NCI-H1048 (cell line): ENCODE data around the gene DIP2A.

Source experiments
- DNase-seq: peaks from one replicate; lab custom pipeline; 2025; lab: John Stamatoyannopoulos, UW

DIP2A gene

DNA sequence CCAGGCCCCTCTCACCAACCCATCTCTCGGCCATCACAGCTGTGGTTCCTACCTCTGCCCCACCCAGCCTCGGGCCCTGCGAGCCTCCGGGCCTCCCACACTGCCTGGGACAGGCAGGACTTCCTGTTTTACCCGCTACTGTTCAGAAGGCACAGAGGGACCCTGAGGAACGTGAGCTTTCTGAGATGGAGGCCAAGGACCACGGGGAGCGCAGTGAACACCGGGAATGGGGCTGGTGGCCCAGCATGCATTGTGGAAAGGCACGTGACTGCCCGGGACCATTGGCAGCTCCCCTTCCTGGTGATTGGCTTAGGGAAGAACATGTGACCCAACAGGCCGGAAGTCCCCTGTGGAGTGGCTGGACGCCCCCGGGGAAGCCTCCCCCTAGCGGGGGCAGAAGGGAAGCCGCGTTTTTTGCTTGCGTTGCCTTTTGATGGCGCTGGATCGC, 139.2 kb downstream of the DIP2A start:
- no peak for DNase-seq

DNA sequence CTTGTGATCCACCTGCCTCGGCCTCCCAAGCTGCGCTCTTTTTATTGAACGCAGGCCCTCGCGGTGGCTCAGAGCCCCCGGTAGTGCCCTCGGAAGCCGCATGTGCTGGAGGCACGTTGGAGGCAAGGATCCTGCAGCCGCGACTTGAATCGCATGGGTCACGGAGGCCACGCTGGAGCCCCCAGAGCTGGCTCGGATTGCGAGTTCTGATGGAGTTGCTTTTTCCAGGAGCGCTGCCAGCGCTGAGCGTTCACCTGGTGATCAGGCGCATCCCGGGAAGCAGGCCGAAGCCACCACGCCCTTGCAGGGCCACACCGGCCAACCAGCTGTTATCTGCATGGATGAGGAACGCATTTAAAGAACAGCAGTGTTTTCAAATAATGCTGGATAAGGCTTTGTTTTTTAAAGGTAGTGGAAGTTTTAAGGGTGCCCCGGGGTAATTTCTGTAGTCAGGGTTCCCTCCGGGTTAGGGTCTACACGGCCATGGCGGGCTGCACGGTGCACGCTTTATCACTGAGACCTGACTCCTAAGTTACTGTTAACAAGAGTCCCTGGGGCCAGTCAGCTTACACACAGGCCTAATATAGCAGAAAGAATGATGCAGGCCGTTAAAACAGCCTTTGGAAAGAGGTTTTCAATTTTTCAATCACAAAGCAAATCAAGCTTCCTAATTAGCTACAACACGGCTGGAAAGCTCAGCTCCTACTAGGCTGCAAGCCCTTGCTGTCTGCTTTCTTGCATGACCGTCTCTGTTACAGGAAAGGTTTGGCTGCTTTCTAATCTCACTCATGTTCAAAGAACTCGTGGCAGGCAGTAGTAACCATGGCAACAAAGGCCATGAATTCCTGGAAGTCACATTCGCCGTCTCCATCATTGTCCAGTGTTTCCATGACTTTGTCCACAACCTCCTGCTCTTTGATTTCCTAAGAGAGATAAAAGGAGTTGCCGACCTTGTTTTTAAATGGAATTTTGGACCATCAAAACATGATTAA, 140.2 kb downstream of the DIP2A start:
- no peak for DNase-seq

DNA sequence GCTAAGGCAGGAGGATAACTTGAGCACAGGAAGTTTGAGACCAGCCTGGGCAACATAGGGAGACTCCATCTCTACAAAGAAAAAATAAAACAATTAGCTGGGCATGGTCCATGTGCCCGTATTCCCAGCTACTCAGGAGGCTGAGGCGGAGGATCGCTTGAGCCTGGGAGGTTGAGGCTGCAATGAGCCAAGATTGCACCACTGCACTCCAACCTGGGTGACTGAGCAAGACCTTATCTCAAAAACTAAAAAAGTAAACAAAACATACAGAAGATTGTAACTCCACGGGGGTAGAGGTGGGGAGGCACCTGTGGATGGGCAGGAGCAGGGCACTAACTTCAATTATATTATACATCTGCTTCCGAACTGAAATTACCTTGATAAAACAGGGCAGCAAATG, 141.6 kb downstream of the DIP2A start:
- DNase-seq: no peak

DNA sequence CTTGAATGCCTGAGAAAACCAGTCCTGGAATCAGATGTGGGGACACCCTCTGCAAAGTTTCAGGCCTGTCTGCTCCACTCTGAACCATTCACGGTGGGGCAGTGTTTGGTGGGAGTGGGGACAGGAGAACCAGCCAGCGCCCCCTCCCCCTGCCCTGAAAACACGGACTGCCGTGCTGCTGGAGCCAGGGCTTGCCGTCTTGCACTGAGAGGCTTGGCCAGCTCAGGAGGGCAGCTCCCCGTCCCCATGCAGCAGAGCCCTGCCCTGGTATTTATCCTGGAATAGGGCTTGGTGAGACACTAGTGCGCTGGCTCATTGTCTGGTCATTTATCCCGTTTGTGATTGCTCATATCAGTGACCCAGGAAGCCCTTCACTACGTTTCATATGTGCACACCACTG, 142.3 kb downstream of the DIP2A start:
- no peak for DNase-seq

DNA sequence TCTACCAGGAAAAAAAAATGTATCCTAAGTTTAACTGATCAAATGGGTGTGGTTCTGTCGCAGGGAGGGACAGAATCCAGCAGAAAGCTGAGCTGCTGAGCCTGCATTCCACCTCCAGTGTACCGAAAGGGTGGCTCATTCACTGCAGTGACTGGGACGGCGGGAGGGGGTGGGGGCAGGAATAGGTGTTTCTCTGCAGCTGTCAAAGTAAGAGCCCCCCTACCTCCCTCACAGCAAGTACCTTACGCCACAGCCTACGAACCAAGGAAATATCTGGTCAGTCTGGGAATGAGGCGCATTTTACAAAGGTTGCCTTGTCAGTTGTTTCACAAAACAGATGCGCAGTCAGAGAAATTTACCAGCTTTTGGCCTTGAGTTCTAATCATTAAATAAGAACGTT, 144.5 kb downstream of the DIP2A start:
- DNase-seq: no peak

GRCh38 chr21:46604329-46604974, 145.8 kb downstream of the DIP2A start:
- DNase-seq: no peak

DNA sequence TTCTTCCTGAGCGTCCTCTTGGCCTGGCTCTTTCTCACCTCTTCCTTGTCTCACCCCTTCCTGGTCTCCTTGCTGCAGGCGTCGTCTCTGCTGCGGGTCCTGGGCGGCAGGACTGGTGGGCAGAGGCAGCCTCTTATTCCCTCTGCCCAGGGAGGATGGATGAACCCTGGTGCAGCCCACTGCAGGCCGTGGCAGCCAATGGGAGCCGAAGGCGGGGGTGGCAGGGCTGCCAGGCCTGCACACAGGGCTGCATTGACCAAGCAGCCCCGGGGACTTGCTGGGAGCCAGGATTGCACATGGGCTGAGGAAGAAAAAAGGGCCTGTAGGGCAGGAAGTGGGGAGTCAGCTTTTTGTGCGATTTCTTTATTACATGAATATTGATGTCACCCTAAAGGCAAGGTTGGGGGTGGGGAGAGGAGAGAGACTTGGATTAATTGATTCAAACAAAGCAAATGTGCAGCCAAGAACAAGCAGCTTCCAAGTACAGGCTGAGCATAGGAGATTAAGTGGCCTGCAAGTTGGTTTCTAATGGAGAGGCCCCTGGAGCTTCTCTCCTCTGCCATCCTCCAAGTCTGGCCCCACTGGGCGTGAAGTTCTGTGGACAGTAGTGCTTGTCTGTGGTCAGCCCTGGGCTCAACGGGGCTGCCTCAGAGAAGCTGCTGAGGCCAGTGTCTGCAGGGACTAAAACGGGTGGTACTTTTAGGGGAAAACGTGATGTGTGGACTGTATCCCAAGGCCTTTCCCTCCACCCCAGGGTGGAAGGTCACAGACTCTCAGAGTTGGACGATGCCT, 146.5 kb downstream of the DIP2A start, which contains the start of gene S100B:
Gene S100B (minus strand): TSS at position 108 of the 792 bp plus-strand sequence. CDS start 2,667 bp downstream, outside the sequence.
- no peak for DNase-seq

GRCh38 chr21:46605767-46606426, 147.2 kb downstream of the DIP2A start:
- DNase-seq: no peak

DNA sequence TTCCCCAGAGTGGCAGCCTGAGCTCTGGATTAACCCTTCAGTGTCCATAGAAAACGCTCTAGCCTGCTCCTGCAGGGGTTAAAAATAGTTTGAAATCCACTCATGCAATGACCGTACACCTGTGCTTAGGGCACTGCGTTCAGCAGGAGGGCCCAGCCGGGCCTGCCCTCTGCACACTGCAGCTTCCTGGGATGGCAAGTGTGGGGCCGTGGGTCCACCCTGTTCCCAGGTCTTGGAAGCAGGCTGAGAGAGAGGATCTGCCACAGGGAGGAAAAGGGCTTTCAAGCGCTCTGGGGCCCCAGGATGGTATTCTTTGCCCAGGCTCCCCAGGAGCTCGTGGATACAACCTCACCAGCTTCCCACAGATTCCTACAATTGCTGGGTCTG, 147.7 kb downstream of the DIP2A start:
- no peak for DNase-seq

GRCh38 chr21:46607636-46608035, 148.9 kb downstream of the DIP2A start:
- no peak for DNase-seq

- no peak for DNase-seq
These were observed 150.0 kb downstream of the DIP2A start for GRCh38 chr21:46608672-46609111.

- no peak for DNase-seq
These were observed 151.5 kb downstream of the DIP2A start for GRCh38 chr21:46610018-46610701.

GRCh38 chr21:46613391-46613790, 154.7 kb downstream of the DIP2A start:
- DNase-seq: no peak

DNA sequence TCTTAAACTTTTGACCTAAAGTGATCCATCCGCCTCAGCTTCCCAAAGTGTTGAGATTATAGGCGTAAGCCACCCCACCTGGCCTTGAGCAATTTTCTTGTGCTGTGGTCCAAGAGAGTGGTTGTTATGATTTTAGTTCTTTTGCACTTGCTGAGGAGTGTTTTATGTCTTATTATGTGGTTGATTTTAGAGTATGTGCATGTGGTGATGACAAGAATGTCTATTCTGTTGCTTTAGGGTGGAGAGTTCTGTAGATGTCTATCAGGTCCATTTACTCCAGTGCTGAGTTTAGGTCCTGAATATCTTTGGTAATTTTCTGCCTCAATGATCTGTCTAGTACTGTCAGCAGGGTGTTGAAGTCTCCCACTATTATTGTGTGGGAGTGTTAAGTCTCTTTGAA, 157.4 kb downstream of the DIP2A start:
- DNase-seq: no peak

DNA sequence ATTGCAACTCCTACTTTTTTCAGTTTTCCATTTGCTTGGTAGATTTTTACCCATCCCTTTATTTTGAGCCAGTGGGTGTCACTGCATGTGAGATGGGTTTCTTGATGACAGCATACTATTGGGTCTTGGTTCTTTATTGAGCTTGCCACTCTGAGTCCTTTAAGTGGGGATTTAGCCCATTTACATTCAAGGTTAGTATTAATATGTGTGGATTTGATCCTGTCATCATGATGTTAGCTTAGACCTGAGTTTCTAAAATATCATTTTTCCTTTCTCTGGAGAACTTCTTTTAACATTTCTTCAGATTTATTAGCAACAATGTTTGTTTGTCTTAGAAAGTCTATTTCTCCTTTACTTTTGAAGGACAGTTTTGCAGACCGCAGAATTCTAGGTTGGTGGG, 158.0 kb downstream of the DIP2A start:
- no peak for DNase-seq

DNA sequence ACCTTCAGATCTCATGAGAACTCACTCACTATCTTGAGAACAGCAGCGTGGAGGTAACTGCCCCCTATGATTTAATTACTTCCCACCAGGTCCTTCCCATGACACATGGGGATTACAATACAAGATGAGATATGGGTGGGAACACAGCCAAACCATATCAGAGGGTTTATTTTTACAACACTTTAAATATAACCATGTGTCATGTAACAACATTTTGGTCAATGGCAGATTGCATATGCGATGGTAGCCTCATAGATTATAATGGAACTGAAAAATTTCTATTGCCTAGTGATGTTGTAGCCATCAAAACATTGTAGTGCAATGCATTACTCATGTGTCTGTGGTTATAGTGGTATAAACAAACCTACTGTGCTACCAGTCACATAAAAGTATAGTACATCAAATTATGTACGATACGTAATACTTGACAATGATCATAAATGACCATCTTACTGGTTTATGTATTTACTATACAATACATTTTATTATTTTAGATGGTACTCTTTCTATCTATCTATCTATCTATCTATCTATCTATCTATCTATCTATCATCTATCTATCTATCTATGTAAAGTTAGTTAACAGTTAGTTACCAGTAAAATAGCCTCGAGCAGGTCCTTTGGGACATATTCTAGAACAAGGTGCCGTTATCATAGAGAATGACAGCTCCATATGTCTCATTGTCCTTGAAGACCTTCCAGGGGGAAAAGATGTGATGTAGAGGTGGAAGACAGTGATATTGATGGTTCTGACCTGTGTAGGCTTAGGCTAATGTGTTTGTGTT, 158.8 kb downstream of the DIP2A start:
- no peak for DNase-seq

- no peak for DNase-seq
These were observed 160.2 kb downstream of the DIP2A start for GRCh38 chr21:46618738-46619379.
